ENCODE measurements around the gene CORIN. TPM values are rescaled to one million over a fixed set of nuclear protein-coding genes. Genes with fewer than 3 reads are reported as not detected.
"Not testable (repeated sequence)": the region's sequence is repeated elsewhere in the genome, so short reads cannot be mapped to it uniquely, and the experiment has no call there.

Gene CORIN
- total and polyA plus RNA-seq, 2 donors (not counting 3 experiments of a cell fraction or from before 2014, with no cell fraction given), result 0.07 to 0.40 TPM

DNA sequence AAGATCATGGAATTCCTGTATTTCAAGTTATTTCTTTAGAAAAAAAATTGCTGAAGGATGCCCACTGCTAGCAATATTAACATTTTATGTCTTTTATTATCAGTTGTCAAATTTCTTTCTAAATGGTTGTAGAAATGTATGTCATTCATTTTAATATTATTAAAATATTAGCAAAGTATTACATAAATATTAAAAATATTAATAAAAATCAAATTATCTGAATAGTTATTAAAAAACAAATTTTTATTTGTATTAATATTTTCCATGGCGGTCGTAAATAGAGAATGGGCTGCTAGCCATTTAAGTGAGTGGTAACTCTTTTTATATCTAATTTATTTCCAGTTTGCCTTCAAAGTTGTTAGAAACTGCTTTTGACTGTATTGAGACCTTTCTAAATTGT, 280.6 kb downstream of the CORIN start:
- ChIA-PET CTCF (no interaction called here), POLR2A (no interaction called here)
- no peaks in the 10 kb centered on the region for H4K20me1 ChIP-seq (replicated peaks; ENCODE audit: control insufficient read depth, extremely low read depth, insufficient read depth, low read length)
- H3K36me3 ChIP-seq (ENCODE audit: control insufficient read depth in 2 of 2, extremely low read depth in 1 of 2, insufficient read depth in 2 of 2, low read length in 2 of 2), result peaks cover 0 to 2% of the 10 kb centered on the region in 2 experiments
- no peaks in the 10 kb centered on the region for H3K4me1 ChIP-seq (ENCODE audit: control insufficient read depth, extremely low read depth, insufficient read depth, low read length)
- intact Hi-C loops (cut with micrococcal nuclease), result no loop called here
- no peak overlapping the region for H3K9ac ChIP-seq (replicated peaks; ENCODE audit: extremely low read depth, insufficient read depth, low read length)
- H2AFZ ChIP-seq (ENCODE audit: low read depth, low read length), result no peak overlapping the region
- H3K4me3 ChIP-seq (replicated peaks in 1 of 3; ENCODE audit: insufficient read depth in 1 of 3, low read depth in 1 of 3, low read length in 3 of 3), result no peak overlapping the region
- H3K79me2 ChIP-seq (ENCODE audit: control insufficient read depth, insufficient read depth, low read length), result no peaks in the 10 kb centered on the region
- H3K9me3 ChIP-seq (replicated peaks; ENCODE audit: control insufficient read depth, insufficient read depth, low read length), result no peaks in the 10 kb centered on the region
- BruUV-seq (replicated peaks), result no TSS peak
- FAIRE-seq (no peak), DNase-seq (ENCODE audit: low read depth, low spot score) (no peak)
- no peak for TF ChIP-seq MAX (IDR thresholded peaks at IDR 0.05; ENCODE audit: insufficient read depth, insufficient read length)
- TF ChIP-seq FOS (IDR thresholded peaks at IDR 0.05; ENCODE audit: borderline replicate concordance, insufficient read depth, low read length), result no peak
- TF ChIP-seq EZH2 (IDR thresholded peaks at IDR 0.05; ENCODE audit: borderline replicate concordance, low read depth, low read length, severe bottlenecking), result no peak
- H3K27me3 ChIP-seq (ENCODE audit: control insufficient read depth in 2 of 2, insufficient read depth in 2 of 2, low read length in 2 of 2), result no peaks in the 10 kb centered on the region
- dilution Hi-C loops (cut with MboI; ENCODE audit: extremely low pct_ligation_motif_present, low sequenced_read_pairs), result no loop called here
- no peak overlapping the region for H3K4me2 ChIP-seq (ENCODE audit: insufficient read depth, low read length)
- no peaks in the 10 kb centered on the region for H3K9me1 ChIP-seq (replicated peaks; ENCODE audit: control insufficient read depth, extremely low read depth, insufficient read depth, low read length)
- H3K27ac ChIP-seq (ENCODE audit: insufficient read depth, low read depth, low read length), result no peak overlapping the region

DNA sequence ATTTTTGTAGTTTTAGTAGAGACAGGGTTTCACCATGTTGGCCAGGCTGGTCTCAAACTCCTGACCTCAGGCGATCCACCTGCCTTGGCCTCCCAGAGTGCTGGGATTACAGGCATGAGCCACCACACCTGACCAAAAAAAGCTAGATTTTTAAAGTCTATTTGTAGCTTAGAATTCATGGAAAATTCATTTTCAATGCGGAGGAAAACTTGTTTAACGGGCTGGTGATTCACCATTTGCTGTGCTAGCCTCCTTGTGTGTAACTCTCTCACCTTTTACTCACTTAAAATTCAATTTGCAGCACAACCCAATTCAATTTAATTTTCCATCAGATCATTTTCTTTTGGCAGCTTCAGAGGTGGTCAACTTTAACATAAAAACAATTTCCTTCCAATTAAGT, 281.9 kb downstream of the CORIN start:
- H3K9ac ChIP-seq (replicated peaks; ENCODE audit: extremely low read depth, insufficient read depth, low read length); FAIRE-seq; H3K27me3 ChIP-seq (ENCODE audit: control insufficient read depth in 2 of 2, insufficient read depth in 2 of 2, low read length in 2 of 2); dilution Hi-C loops (cut with MboI; ENCODE audit: extremely low pct_ligation_motif_present, low sequenced_read_pairs); H4K20me1 ChIP-seq (replicated peaks; ENCODE audit: control insufficient read depth, extremely low read depth, insufficient read depth, low read length); intact Hi-C loops (cut with micrococcal nuclease); DNase-seq (ENCODE audit: low read depth, low spot score); H3K9me1 ChIP-seq (replicated peaks; ENCODE audit: control insufficient read depth, extremely low read depth, insufficient read depth, low read length); BruUV-seq (replicated peaks); H3K9me3 ChIP-seq (replicated peaks; ENCODE audit: control insufficient read depth, insufficient read depth, low read length); H3K4me1 ChIP-seq (ENCODE audit: control insufficient read depth, extremely low read depth, insufficient read depth, low read length); H3K27ac ChIP-seq (ENCODE audit: insufficient read depth, low read depth, low read length); POLR2A ChIA-PET; H3K36me3 ChIP-seq (ENCODE audit: control insufficient read depth in 2 of 2, extremely low read depth in 1 of 2, insufficient read depth in 2 of 2, low read length in 2 of 2); H3K79me2 ChIP-seq (ENCODE audit: control insufficient read depth, insufficient read depth, low read length); H3K4me2 ChIP-seq (ENCODE audit: insufficient read depth, low read length); H2AFZ ChIP-seq (ENCODE audit: low read depth, low read length); H3K4me3 ChIP-seq (replicated peaks in 1 of 3; ENCODE audit: insufficient read depth in 1 of 3, low read depth in 1 of 3, low read length in 3 of 3): not testable (repeated sequence)
- CTCF ChIA-PET, result interaction anchor here (1.0 to 1.7 kb wide), 4 partner anchors 8 to 55 kb away, joined by 3 to 5 read pairs (median 4); no protein-coding TSS in a partner anchor
